ENCODE data around the gene DOCK2.
A peak's percentile ranks its signal among the peaks of the same experiment; 100 is the strongest.

DOCK2 gene

GRCh38 chr5:169921949-169922348, 284.9 kb downstream of the DOCK2 start:
- Histone ChIP-seq H3K27me3 (ENCODE audit: control insufficient read depth in 5 of 5, insufficient read depth in 4 of 5, low read length in 5 of 5) (no peaks in the 10 kb centered on the region), H3K9ac (ENCODE audit: low read length in 5 of 5) (no peak overlapping the region), H3K36me3 (ENCODE audit: control insufficient read depth in 5 of 5, insufficient read depth in 5 of 5, low read length in 5 of 5) (no peaks in the 10 kb centered on the region), H3K9me3 (ENCODE audit: control insufficient read depth in 5 of 5, low read length in 5 of 5) (no peaks in the 10 kb centered on the region), H3K4me1 (ENCODE audit: control insufficient read depth in 5 of 5, insufficient read depth in 5 of 5, low read length in 5 of 5) (peaks cover 0 to 4% (median 0%) of the 10 kb centered on the region in 5 donors), H3K27ac (ENCODE audit: low read depth, low read length) (no peak overlapping the region), H3K4me3 (ENCODE audit: low read depth in 1 of 5, low read length in 5 of 5) (no peak overlapping the region)

DNA sequence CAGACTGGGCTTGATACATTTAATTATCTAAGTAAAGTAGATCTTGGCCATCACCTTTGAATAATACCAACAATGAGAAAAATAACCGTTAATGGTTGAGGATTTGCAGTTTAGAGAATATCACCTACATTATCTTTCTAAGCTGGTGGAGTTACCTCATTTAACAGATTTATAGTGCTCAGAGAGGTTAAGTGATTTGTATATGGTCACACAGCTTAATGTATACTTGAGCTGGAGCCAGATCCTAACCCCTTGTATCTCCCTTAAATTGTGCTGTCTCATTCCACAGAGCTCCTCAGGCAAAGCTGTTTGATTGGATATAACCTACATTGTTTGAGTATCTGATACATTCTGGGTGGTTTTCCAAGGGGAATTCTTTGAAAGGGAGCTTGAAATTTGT, 285.4 kb downstream of the DOCK2 start:
- H3K27me3 ChIP-seq (ENCODE audit: control insufficient read depth in 5 of 5, insufficient read depth in 4 of 5, low read length in 5 of 5): no peaks in the 10 kb centered on the region
- H3K9ac ChIP-seq (ENCODE audit: low read length in 5 of 5): no peak overlapping the region
- H3K27ac ChIP-seq (ENCODE audit: low read depth, low read length): no peak overlapping the region
- H3K4me3 ChIP-seq (ENCODE audit: low read depth in 1 of 5, low read length in 5 of 5): no peak overlapping the region
- H3K9me3 ChIP-seq (ENCODE audit: control insufficient read depth in 5 of 5, low read length in 5 of 5): no peaks in the 10 kb centered on the region
- H3K4me1 ChIP-seq (ENCODE audit: control insufficient read depth in 5 of 5, insufficient read depth in 5 of 5, low read length in 5 of 5): peaks cover 0 to 4% (median 0%) of the 10 kb centered on the region in 5 donors
- no peaks in the 10 kb centered on the region for H3K36me3 ChIP-seq (ENCODE audit: control insufficient read depth in 5 of 5, insufficient read depth in 5 of 5, low read length in 5 of 5)

DNA sequence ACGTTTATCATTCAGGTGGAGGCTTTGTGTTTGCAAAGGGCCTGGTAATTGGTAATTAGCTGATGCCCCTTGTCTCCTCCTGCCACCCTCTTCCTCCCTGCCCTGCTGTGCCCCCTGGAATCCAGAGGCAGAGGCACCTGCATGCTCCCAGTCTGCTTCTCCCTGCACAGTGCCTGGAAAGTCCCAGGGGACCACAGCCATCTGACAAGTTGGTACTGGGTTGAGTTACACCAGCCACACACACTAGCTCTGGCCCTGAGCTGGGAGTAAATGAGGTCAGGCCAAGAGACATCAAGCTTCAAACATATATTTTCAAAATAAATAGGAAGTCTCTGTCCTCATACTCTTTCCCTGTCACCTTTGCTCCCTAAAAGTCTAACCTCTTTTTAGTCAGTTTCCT, 286.9 kb downstream of the DOCK2 start:
- Histone ChIP-seq H3K4me1 (ENCODE audit: control insufficient read depth in 5 of 5, insufficient read depth in 5 of 5, low read length in 5 of 5) (peaks cover 0 to 4% (median 0%) of the 10 kb centered on the region in 5 donors), H3K27ac (ENCODE audit: low read depth, low read length) (no peak overlapping the region)

DNA sequence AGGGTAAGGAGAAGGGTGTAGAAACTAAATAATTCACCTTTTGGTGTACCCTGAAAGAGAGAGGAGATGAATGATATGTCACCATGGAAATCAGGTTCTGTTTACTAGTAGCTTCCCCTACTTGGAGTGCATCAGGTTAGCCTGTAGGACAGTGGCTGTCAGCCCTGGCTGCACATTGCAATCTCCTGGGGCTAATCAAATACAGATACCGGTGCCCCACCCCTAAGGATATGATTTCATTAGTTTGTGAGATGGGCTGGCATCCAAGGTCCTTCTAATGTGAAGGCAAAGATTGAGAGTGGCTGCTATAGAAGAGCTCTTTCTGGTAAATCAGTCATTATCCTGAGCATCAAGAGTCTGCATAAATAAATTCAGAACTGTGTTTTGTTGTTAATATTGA, 296.1 kb downstream of the DOCK2 start:
- no peaks in the 10 kb centered on the region for H3K9me3 ChIP-seq (ENCODE audit: control insufficient read depth in 5 of 5, low read length in 5 of 5)
- peaks cover 0 to 11% (median 0%) of the 10 kb centered on the region in 5 donors for H3K4me1 ChIP-seq (ENCODE audit: control insufficient read depth in 5 of 5, insufficient read depth in 5 of 5, low read length in 5 of 5)
- no peak overlapping the region for H3K27ac ChIP-seq (ENCODE audit: low read depth, low read length)
- no peaks in the 10 kb centered on the region for H3K36me3 ChIP-seq (ENCODE audit: control insufficient read depth in 5 of 5, insufficient read depth in 5 of 5, low read length in 5 of 5)
- no peak overlapping the region for H3K9ac ChIP-seq (ENCODE audit: low read length in 5 of 5)
- H3K27me3 ChIP-seq (ENCODE audit: control insufficient read depth in 5 of 5, insufficient read depth in 4 of 5, low read length in 5 of 5): no peaks in the 10 kb centered on the region
- no peak overlapping the region for H3K4me3 ChIP-seq (ENCODE audit: low read depth in 1 of 5, low read length in 5 of 5)

More for the DNA sequence above, 286.9 kb downstream of the DOCK2 start:
- no peak overlapping the region for H3K9ac ChIP-seq (ENCODE audit: low read length in 5 of 5)
- no peaks in the 10 kb centered on the region for H3K9me3 ChIP-seq (ENCODE audit: control insufficient read depth in 5 of 5, low read length in 5 of 5)
- H3K36me3 ChIP-seq (ENCODE audit: control insufficient read depth in 5 of 5, insufficient read depth in 5 of 5, low read length in 5 of 5): no peaks in the 10 kb centered on the region
- no peaks in the 10 kb centered on the region for H3K27me3 ChIP-seq (ENCODE audit: control insufficient read depth in 5 of 5, insufficient read depth in 4 of 5, low read length in 5 of 5)
- no peak overlapping the region for H3K4me3 ChIP-seq (ENCODE audit: low read depth in 1 of 5, low read length in 5 of 5)

- H3K9ac ChIP-seq (ENCODE audit: low read length in 5 of 5): no peak overlapping the region
- H3K27me3 ChIP-seq (ENCODE audit: control insufficient read depth in 5 of 5, insufficient read depth in 4 of 5, low read length in 5 of 5): no peaks in the 10 kb centered on the region
- peaks cover 0 to 11% (median 0%) of the 10 kb centered on the region in 5 donors for H3K4me1 ChIP-seq (ENCODE audit: control insufficient read depth in 5 of 5, insufficient read depth in 5 of 5, low read length in 5 of 5)
- H3K36me3 ChIP-seq (ENCODE audit: control insufficient read depth in 5 of 5, insufficient read depth in 5 of 5, low read length in 5 of 5): no peaks in the 10 kb centered on the region
- H3K4me3 ChIP-seq (ENCODE audit: low read depth in 1 of 5, low read length in 5 of 5): no peak overlapping the region
- H3K27ac ChIP-seq (ENCODE audit: low read depth, low read length): no peak overlapping the region
- H3K9me3 ChIP-seq (ENCODE audit: control insufficient read depth in 5 of 5, low read length in 5 of 5): no peaks in the 10 kb centered on the region
These were observed 296.5 kb downstream of the DOCK2 start for GRCh38 chr5:169933616-169934015.

DNA sequence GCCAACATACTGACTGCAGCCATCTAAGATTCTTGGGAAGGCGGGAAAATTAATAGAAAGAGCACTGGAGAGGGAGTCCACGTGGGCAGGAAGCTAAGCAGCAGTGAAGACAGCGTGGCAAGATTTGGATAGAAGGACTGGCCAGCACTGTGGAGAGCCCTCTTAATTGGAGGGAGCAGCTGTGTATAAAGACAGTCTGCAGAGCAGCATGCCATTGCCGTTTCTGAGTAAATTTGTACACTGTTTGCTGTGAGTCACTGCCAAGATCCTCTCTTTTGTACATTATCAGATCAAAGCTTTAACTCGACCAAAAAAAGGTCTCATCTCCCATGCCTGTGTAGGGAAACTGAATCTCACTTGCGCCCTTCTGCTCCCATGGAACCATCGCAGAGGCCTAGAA, 297.9 kb downstream of the DOCK2 start:
- Histone ChIP-seq H3K27ac (ENCODE audit: low read depth, low read length) (no peak overlapping the region), H3K9me3 (ENCODE audit: control insufficient read depth in 5 of 5, low read length in 5 of 5) (no peaks in the 10 kb centered on the region), H3K36me3 (ENCODE audit: control insufficient read depth in 5 of 5, insufficient read depth in 5 of 5, low read length in 5 of 5) (no peaks in the 10 kb centered on the region), H3K9ac (ENCODE audit: low read length in 5 of 5) (no peak overlapping the region), H3K4me1 (ENCODE audit: control insufficient read depth in 5 of 5, insufficient read depth in 5 of 5, low read length in 5 of 5) (peaks cover 0 to 11% (median 0%) of the 10 kb centered on the region in 5 donors), H3K4me3 (ENCODE audit: low read depth in 1 of 5, low read length in 5 of 5) (no peak overlapping the region), H3K27me3 (ENCODE audit: control insufficient read depth in 5 of 5, insufficient read depth in 4 of 5, low read length in 5 of 5) (no peaks in the 10 kb centered on the region)

GRCh38 chr5:169935762-169936161, 298.7 kb downstream of the DOCK2 start:
- Histone ChIP-seq H3K9ac (ENCODE audit: low read length in 5 of 5) (no peak overlapping the region), H3K9me3 (ENCODE audit: control insufficient read depth in 5 of 5, low read length in 5 of 5) (no peaks in the 10 kb centered on the region), H3K4me3 (ENCODE audit: low read depth in 1 of 5, low read length in 5 of 5) (no peak overlapping the region), H3K27ac (ENCODE audit: low read depth, low read length) (no peak overlapping the region), H3K4me1 (ENCODE audit: control insufficient read depth in 5 of 5, insufficient read depth in 5 of 5, low read length in 5 of 5) (peaks cover 0 to 11% (median 0%) of the 10 kb centered on the region in 5 donors), H3K27me3 (ENCODE audit: control insufficient read depth in 5 of 5, insufficient read depth in 4 of 5, low read length in 5 of 5) (no peaks in the 10 kb centered on the region), H3K36me3 (ENCODE audit: control insufficient read depth in 5 of 5, insufficient read depth in 5 of 5, low read length in 5 of 5) (no peaks in the 10 kb centered on the region)

- Histone ChIP-seq H3K36me3 (ENCODE audit: control insufficient read depth in 5 of 5, insufficient read depth in 5 of 5, low read length in 5 of 5) (no peaks in the 10 kb centered on the region), H3K9me3 (ENCODE audit: control insufficient read depth in 5 of 5, low read length in 5 of 5) (no peaks in the 10 kb centered on the region), H3K4me3 (ENCODE audit: low read depth in 1 of 5, low read length in 5 of 5) (no peak overlapping the region), H3K27ac (ENCODE audit: low read depth, low read length) (no peak overlapping the region), H3K27me3 (ENCODE audit: control insufficient read depth in 5 of 5, insufficient read depth in 4 of 5, low read length in 5 of 5) (no peaks in the 10 kb centered on the region), H3K4me1 (ENCODE audit: control insufficient read depth in 5 of 5, insufficient read depth in 5 of 5, low read length in 5 of 5) (peaks cover 0 to 24% (median 11%) of the 10 kb centered on the region in 5 donors), H3K9ac (ENCODE audit: low read length in 5 of 5) (no peak overlapping the region)
These were observed 301.4 kb downstream of the DOCK2 start for GRCh38 chr5:169938439-169938838.

- no peak overlapping the region for H3K27ac ChIP-seq (ENCODE audit: low read depth, low read length)
- no peak overlapping the region for H3K4me3 ChIP-seq (ENCODE audit: low read depth in 1 of 5, low read length in 5 of 5)
- H3K9me3 ChIP-seq (ENCODE audit: control insufficient read depth in 5 of 5, low read length in 5 of 5): no peaks in the 10 kb centered on the region
- H3K27me3 ChIP-seq (ENCODE audit: control insufficient read depth in 5 of 5, insufficient read depth in 4 of 5, low read length in 5 of 5): no peaks in the 10 kb centered on the region
- no peak overlapping the region for H3K9ac ChIP-seq (ENCODE audit: low read length in 5 of 5)
- no peaks in the 10 kb centered on the region for H3K36me3 ChIP-seq (ENCODE audit: control insufficient read depth in 5 of 5, insufficient read depth in 5 of 5, low read length in 5 of 5)
- H3K4me1 ChIP-seq (ENCODE audit: control insufficient read depth in 5 of 5, insufficient read depth in 5 of 5, low read length in 5 of 5): peaks cover 0 to 19% (median 11%) of the 10 kb centered on the region in 5 donors
These were observed 302.7 kb downstream of the DOCK2 start for GRCh38 chr5:169939731-169940130.

DNA sequence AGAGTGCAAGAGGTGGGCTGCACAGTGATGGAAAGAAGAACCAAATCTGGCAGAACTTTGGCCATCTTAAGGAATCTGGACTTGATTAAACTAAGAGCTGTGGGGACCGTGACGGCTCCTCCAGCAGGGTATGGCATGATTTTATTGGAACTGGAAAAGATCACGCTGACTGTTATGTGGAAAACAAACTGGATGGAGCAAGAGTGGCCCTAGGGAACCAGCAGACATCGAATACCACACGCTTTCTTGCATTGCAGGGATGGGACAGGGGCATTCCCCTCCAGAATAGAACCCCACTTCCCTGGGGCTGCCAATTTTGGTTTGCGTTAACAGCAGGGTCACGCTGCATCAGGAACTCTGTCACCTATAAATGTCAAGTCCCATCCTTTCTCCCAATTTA, 304.5 kb downstream of the DOCK2 start:
- no peaks in the 10 kb centered on the region for H3K9me3 ChIP-seq (ENCODE audit: control insufficient read depth in 5 of 5, low read length in 5 of 5)
- H3K27me3 ChIP-seq (ENCODE audit: control insufficient read depth in 5 of 5, insufficient read depth in 4 of 5, low read length in 5 of 5): no peaks in the 10 kb centered on the region
- no peaks in the 10 kb centered on the region for H3K36me3 ChIP-seq (ENCODE audit: control insufficient read depth in 5 of 5, insufficient read depth in 5 of 5, low read length in 5 of 5)
- H3K4me3 ChIP-seq (ENCODE audit: low read depth in 1 of 5, low read length in 5 of 5): peak overlapping the region in 2 of 5 donors; percentile 23 to 37
- H3K27ac ChIP-seq (ENCODE audit: low read depth, low read length): no peak overlapping the region
- peaks cover 0 to 30% (median 23%) of the 10 kb centered on the region in 5 donors for H3K4me1 ChIP-seq (ENCODE audit: control insufficient read depth in 5 of 5, insufficient read depth in 5 of 5, low read length in 5 of 5)
- no peak overlapping the region for H3K9ac ChIP-seq (ENCODE audit: low read length in 5 of 5)

DNA sequence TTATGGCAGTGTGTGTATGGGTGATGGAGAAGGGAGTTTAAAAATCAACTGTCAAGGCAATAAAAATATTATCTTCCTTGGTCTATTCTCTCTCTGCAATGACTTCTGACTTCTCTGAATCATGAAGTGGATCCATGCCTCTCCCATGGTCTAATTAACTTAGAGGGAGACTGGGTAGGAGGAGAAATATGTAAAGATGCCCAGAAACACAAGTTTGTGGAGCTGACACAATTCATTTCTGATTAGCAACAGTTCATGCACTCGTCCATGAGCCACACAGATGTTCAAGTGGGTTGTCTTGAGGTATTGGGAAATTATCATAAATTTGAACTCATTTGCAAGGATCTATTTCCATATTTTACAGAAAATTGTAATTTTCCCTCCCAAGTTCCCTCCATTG, 305.1 kb downstream of the DOCK2 start:
- H3K9me3 ChIP-seq (ENCODE audit: control insufficient read depth in 5 of 5, low read length in 5 of 5): no peaks in the 10 kb centered on the region
- H3K36me3 ChIP-seq (ENCODE audit: control insufficient read depth in 5 of 5, insufficient read depth in 5 of 5, low read length in 5 of 5): no peaks in the 10 kb centered on the region
- H3K4me3 ChIP-seq (ENCODE audit: low read depth in 1 of 5, low read length in 5 of 5): no peak overlapping the region
- no peak overlapping the region for H3K9ac ChIP-seq (ENCODE audit: low read length in 5 of 5)
- H3K27ac ChIP-seq (ENCODE audit: low read depth, low read length): no peak overlapping the region
- no peaks in the 10 kb centered on the region for H3K27me3 ChIP-seq (ENCODE audit: control insufficient read depth in 5 of 5, insufficient read depth in 4 of 5, low read length in 5 of 5)
- H3K4me1 ChIP-seq (ENCODE audit: control insufficient read depth in 5 of 5, insufficient read depth in 5 of 5, low read length in 5 of 5): peaks cover 0 to 31% (median 23%) of the 10 kb centered on the region in 5 donors

Measured in subcutaneous abdominal adipose tissue (tissue), 5 donors.